CD4-positive, CD25-positive, alpha-beta regulatory T cell (primary cell): ENCODE results near the gene IRF2. TPM values are rescaled to one million over a fixed set of nuclear protein-coding genes. Genes with fewer than 3 reads are reported as not detected.

Source experiments
- ATAC-seq, 2 donors: fragments of 150-1000 bp; cut with Tn5 transposase; one replicate each; pipeline ENCODE4 v1.10.0; 2021; ENCODE audit warnings: low read depth in 2 of 2, moderate number of reproducible peaks in 2 of 2, moderate library complexity in 1 of 2
- DNase-seq, 3 donors: peaks; one replicate each; pipeline versions ENCODE4 v3.0.0 to v3.0.0-alpha.2; 2012 to 2022; ENCODE audit warnings: mixed read lengths in 1 of 3
- H3K27ac ChIP-seq: one replicate; pipeline ENCODE4 v1.7.0; 2013; ENCODE audit warnings: mild to moderate bottlenecking, low read length; ENCODE audit not compliant: insufficient read depth, poor library complexity, severe bottlenecking
- H3K27me3 ChIP-seq: one replicate; pipeline ENCODE4 v1.7.0; 2013; ENCODE audit warnings: low read length; ENCODE audit not compliant: control insufficient read depth, insufficient read depth
- H3K36me3 ChIP-seq: one replicate; pipeline ENCODE4 v1.7.0; 2013; ENCODE audit warnings: mild to moderate bottlenecking, low read length, moderate library complexity; ENCODE audit not compliant: control insufficient read depth, insufficient read depth
- H3K4me1 ChIP-seq: 2 replicates; pipeline ENCODE4 v1.7.0; 2013; ENCODE audit warnings: mild to moderate bottlenecking, low read length; ENCODE audit not compliant: insufficient read depth, control insufficient read depth, poor library complexity, severe bottlenecking
- H3K4me3 ChIP-seq: one replicate; pipeline ENCODE4 v1.7.0; 2013; ENCODE audit warnings: low read depth, mild to moderate bottlenecking, low read length, moderate library complexity
- H3K9me3 ChIP-seq, 2 experiments: 1 replicate in 1 of 2; 2 replicates in 1 of 2; pipeline ENCODE4 v1.7.0; 2013; ENCODE audit warnings: low read length in 2 of 2, mild to moderate bottlenecking in 1 of 2, moderate library complexity in 1 of 2; ENCODE audit not compliant: control insufficient read depth in 2 of 2
- H3K27ac Mint-ChIP-seq, 3 donors: one replicate each; pipeline ENCODE4 v1.8.0; 2020 to 2022; ENCODE audit warnings: mild to moderate bottlenecking in 3 of 3, mixed read lengths in 3 of 3, moderate library complexity in 2 of 3
- H3K27me3 Mint-ChIP-seq: one replicate; pipeline ENCODE4 v1.8.0; 2022; ENCODE audit warnings: mild to moderate bottlenecking, mixed read lengths
- H3K36me3 Mint-ChIP-seq: one replicate; pipeline ENCODE4 v1.8.0; 2020; ENCODE audit warnings: mixed read lengths
- H3K4me1 Mint-ChIP-seq, 4 donors: one replicate each; pipeline ENCODE4 v1.8.0; 2020 to 2022; ENCODE audit warnings: mixed read lengths in 4 of 4, mild to moderate bottlenecking in 1 of 4
- H3K4me3 Mint-ChIP-seq, 4 donors: one replicate each; pipeline ENCODE4 v1.8.0; 2020 to 2022; ENCODE audit warnings: mild to moderate bottlenecking in 4 of 4, mixed read lengths in 4 of 4, moderate library complexity in 3 of 4
- H3K9me3 Mint-ChIP-seq, 7 donors: one replicate each; pipeline ENCODE4 v1.8.0; 2020 to 2022; ENCODE audit warnings: mixed read lengths in 7 of 7, mild to moderate bottlenecking in 3 of 7, moderate library complexity in 2 of 7
- polyA plus RNA-seq, 4 donors: library from polyadenylated mRNA; unstranded; fragments of 300-500 nt; fragmentation: Illumina TruSeq; gene quantifications; one replicate each; pipeline ENCODE4 v1.2.3, GENCODE V29; 2021
- total RNA-seq: library from RNA; stranded (reverse); gene quantifications from one replicate; pipeline ENCODE4 v1.2.3, GENCODE V29; 2022

Gene IRF2
- total and polyA plus RNA-seq, 5 donors from 2014 or later: 63.4 to 112 (median 98.3) TPM

- no peak overlapping the region for H3K27ac ChIP-seq
- no peaks in the 10 kb centered on the region for H3K4me1 ChIP-seq
- H3K27me3 ChIP-seq: no peaks in the 10 kb centered on the region
- H3K36me3 ChIP-seq: no peaks in the 10 kb centered on the region
- no peak overlapping the region for H3K27ac Mint-ChIP-seq
- peaks cover 4% of the 10 kb centered on the region for H3K36me3 Mint-ChIP-seq
- no peaks in the 10 kb centered on the region for H3K27me3 Mint-ChIP-seq
- ATAC-seq (no peak), DNase-seq (no peak)
- H3K9me3 ChIP-seq: no peaks in the 10 kb centered on the region
- H3K4me3 Mint-ChIP-seq: no peak overlapping the region
- H3K4me1 Mint-ChIP-seq: peaks cover 4 to 12% (median 9%) of the 10 kb centered on the region in 4 donors
- H3K9me3 Mint-ChIP-seq: peaks cover 0 to 2% (median 0%) of the 10 kb centered on the region in 7 donors
- no peak overlapping the region for H3K4me3 ChIP-seq
Measured at GRCh38 chr4:184375027-184375426, 99.3 kb downstream of the IRF2 start.

GRCh38 chr4:184373886-184374405 lies 100.4 kb downstream of the IRF2 start:
- H3K4me1 ChIP-seq: no peaks in the 10 kb centered on the region
- Mint-ChIP-seq H3K27ac (no peak overlapping the region), H3K27me3 (no peaks in the 10 kb centered on the region), H3K4me1 (peaks cover 4 to 12% (median 9%) of the 10 kb centered on the region in 4 donors), H3K36me3 (peaks cover 4% of the 10 kb centered on the region), H3K9me3 (peaks cover 0 to 2% (median 0%) of the 10 kb centered on the region in 7 donors), H3K4me3 (no peak overlapping the region)
- no peak overlapping the region for H3K4me3 ChIP-seq
- DNase-seq: no peak
- H3K27me3 ChIP-seq: no peaks in the 10 kb centered on the region
- no peaks in the 10 kb centered on the region for H3K9me3 ChIP-seq
- ATAC-seq: no peak
- H3K27ac ChIP-seq: no peak overlapping the region
- no peaks in the 10 kb centered on the region for H3K36me3 ChIP-seq

- Histone ChIP-seq H3K4me3 (no peak overlapping the region), H3K27ac (no peak overlapping the region), H3K36me3 (no peaks in the 10 kb centered on the region), H3K4me1 (no peaks in the 10 kb centered on the region), H3K27me3 (no peaks in the 10 kb centered on the region), H3K9me3 (no peaks in the 10 kb centered on the region)
- no peak overlapping the region for H3K27ac Mint-ChIP-seq
- no peaks in the 10 kb centered on the region for H3K27me3 Mint-ChIP-seq
- H3K36me3 Mint-ChIP-seq: no peaks in the 10 kb centered on the region
- H3K4me1 Mint-ChIP-seq: peaks cover 0 to 6% (median 4%) of the 10 kb centered on the region in 4 donors
- no peak for ATAC-seq
- no peaks in the 10 kb centered on the region for H3K9me3 Mint-ChIP-seq
- H3K4me3 Mint-ChIP-seq: no peak overlapping the region
- DNase-seq: no peak
Measured at GRCh38 chr4:184371390-184371787, 103.0 kb downstream of the IRF2 start.

- peaks cover 0 to 6% (median 2%) of the 10 kb centered on the region in 4 donors for H3K4me1 Mint-ChIP-seq
- no peaks in the 10 kb centered on the region for H3K4me1 ChIP-seq
- DNase-seq (no peak), ATAC-seq (no peak)
- no peaks in the 10 kb centered on the region for H3K9me3 ChIP-seq
- no peaks in the 10 kb centered on the region for H3K36me3 ChIP-seq
- H3K27me3 ChIP-seq: no peaks in the 10 kb centered on the region
- H3K27ac Mint-ChIP-seq: no peak overlapping the region
- H3K36me3 Mint-ChIP-seq: no peaks in the 10 kb centered on the region
- H3K27ac ChIP-seq: no peak overlapping the region
- no peak overlapping the region for H3K4me3 Mint-ChIP-seq
- H3K27me3 Mint-ChIP-seq: no peaks in the 10 kb centered on the region
- H3K9me3 Mint-ChIP-seq: no peaks in the 10 kb centered on the region
- no peak overlapping the region for H3K4me3 ChIP-seq
Measured at GRCh38 chr4:184370711-184371389, 103.5 kb downstream of the IRF2 start.

- Histone ChIP-seq H3K27me3 (no peaks in the 10 kb centered on the region), H3K36me3 (no peaks in the 10 kb centered on the region), H3K27ac (no peak overlapping the region), H3K9me3 (no peaks in the 10 kb centered on the region), H3K4me1 (no peaks in the 10 kb centered on the region), H3K4me3 (no peak overlapping the region)
- Mint-ChIP-seq H3K9me3 (no peaks in the 10 kb centered on the region), H3K36me3 (no peaks in the 10 kb centered on the region), H3K4me1 (peaks cover 0 to 5% (median 2%) of the 10 kb centered on the region in 4 donors), H3K27ac (no peak overlapping the region), H3K4me3 (no peak overlapping the region), H3K27me3 (no peaks in the 10 kb centered on the region)
- no peak for ATAC-seq
- DNase-seq: no peak
Measured at GRCh38 chr4:184369871-184370270, 104.5 kb downstream of the IRF2 start.

DNA sequence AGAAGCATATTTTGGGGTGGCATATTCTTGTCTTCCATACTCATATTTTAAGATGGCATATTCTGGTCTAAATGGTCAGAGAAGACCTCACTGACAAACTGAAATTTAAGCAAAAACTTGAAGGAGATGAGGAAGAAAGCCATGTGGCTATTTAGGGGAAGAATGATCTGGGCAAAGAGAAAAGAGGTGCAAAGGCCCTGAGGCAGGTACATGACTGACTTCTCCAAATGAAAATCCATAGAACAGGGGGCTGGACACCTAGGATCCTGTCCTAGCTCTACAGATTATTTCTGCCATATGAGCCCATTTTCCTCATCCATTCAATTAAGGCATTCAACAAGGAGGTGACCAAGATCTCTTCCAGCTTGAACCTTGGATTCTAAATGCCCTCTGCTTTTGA lies 105.6 kb downstream of the IRF2 start:
- Histone ChIP-seq H3K27me3 (no peaks in the 10 kb centered on the region), H3K36me3 (no peaks in the 10 kb centered on the region), H3K4me3 (no peak overlapping the region), H3K4me1 (no peaks in the 10 kb centered on the region), H3K9me3 (no peaks in the 10 kb centered on the region), H3K27ac (no peak overlapping the region)
- DNase-seq (no peak), ATAC-seq (no peak)
- Mint-ChIP-seq H3K4me1 (peaks cover 0 to 7% (median 2%) of the 10 kb centered on the region in 4 donors), H3K4me3 (no peak overlapping the region), H3K36me3 (no peaks in the 10 kb centered on the region), H3K9me3 (no peaks in the 10 kb centered on the region), H3K27ac (no peak overlapping the region), H3K27me3 (no peaks in the 10 kb centered on the region)

GRCh38 chr4:184368290-184368689 lies 106.1 kb downstream of the IRF2 start:
- Histone ChIP-seq H3K36me3 (no peaks in the 10 kb centered on the region), H3K9me3 (no peaks in the 10 kb centered on the region), H3K27me3 (no peaks in the 10 kb centered on the region), H3K27ac (no peak overlapping the region), H3K4me1 (no peaks in the 10 kb centered on the region), H3K4me3 (no peak overlapping the region)
- Mint-ChIP-seq H3K9me3 (no peaks in the 10 kb centered on the region), H3K27me3 (no peaks in the 10 kb centered on the region), H3K4me3 (no peak overlapping the region), H3K4me1 (peaks cover 0 to 7% (median 2%) of the 10 kb centered on the region in 4 donors), H3K27ac (peak overlapping the region in 1 of 3 donors; percentile 6), H3K36me3 (no peaks in the 10 kb centered on the region)
- ATAC-seq (no peak), DNase-seq (no peak)
